ENCODE data around the gene PDCL3.

The PDCL3 gene

GRCh38 chr2:100562613-100563406 is at the start of gene PDCL3:
Gene PDCL3 (plus strand): TSS chr2:100562993. CDS start chr2:100563068, 75 bp downstream.
- peak; percentile 85 for FAIRE-seq
- DNase-seq (ENCODE audit: low spot score): peak; percentile 99

GRCh38 chr2:100513650-100514049 is 49.1 kb upstream of the PDCL3 start:
- FAIRE-seq (no peak), DNase-seq (ENCODE audit: low spot score) (no peak)

- no peak for FAIRE-seq
- DNase-seq (ENCODE audit: low spot score): no peak
Observed at GRCh38 chr2:100517556-100517955, 45.2 kb upstream of the PDCL3 start.

- DNase-seq (ENCODE audit: low spot score): no peak
- FAIRE-seq: no peak
Observed at GRCh38 chr2:100518801-100519200, 44.0 kb upstream of the PDCL3 start.

- FAIRE-seq: no peak
- DNase-seq (ENCODE audit: low spot score): no peak
Observed at GRCh38 chr2:100520224-100520623, 42.6 kb upstream of the PDCL3 start.

GRCh38 chr2:100522430-100522829 is 40.4 kb upstream of the PDCL3 start:
- DNase-seq (ENCODE audit: low spot score): no peak
- FAIRE-seq: no peak

GRCh38 chr2:100524331-100524730 is 38.5 kb upstream of the PDCL3 start:
- DNase-seq (ENCODE audit: low spot score): no peak
- no peak for FAIRE-seq

- FAIRE-seq (no peak), DNase-seq (ENCODE audit: low spot score) (no peak)
Observed at GRCh38 chr2:100526868-100527267, 35.9 kb upstream of the PDCL3 start.

- no peak for DNase-seq (ENCODE audit: low spot score)
- FAIRE-seq: no peak
Observed at GRCh38 chr2:100527440-100528015, 35.3 kb upstream of the PDCL3 start.

- FAIRE-seq (no peak), DNase-seq (ENCODE audit: low spot score) (no peak)
Observed at GRCh38 chr2:100529176-100529575, 33.6 kb upstream of the PDCL3 start.

GRCh38 chr2:100529900-100530299 is 32.9 kb upstream of the PDCL3 start:
- DNase-seq (ENCODE audit: low spot score) (no peak), FAIRE-seq (no peak)

- FAIRE-seq (no peak), DNase-seq (ENCODE audit: low spot score) (no peak)
Observed at GRCh38 chr2:100535855-100536254, 26.9 kb upstream of the PDCL3 start.

GRCh38 chr2:100537918-100538317 is 24.9 kb upstream of the PDCL3 start:
- DNase-seq (ENCODE audit: low spot score): no peak

GRCh38 chr2:100539221-100539620 is 23.6 kb upstream of the PDCL3 start:
- DNase-seq (ENCODE audit: low spot score): no peak
- no peak for FAIRE-seq

More at GRCh38 chr2:100537918-100538317, 24.9 kb upstream of the PDCL3 start:
- no peak for FAIRE-seq

GRCh38 chr2:100541404-100541803 is 21.4 kb upstream of the PDCL3 start:
- FAIRE-seq: no peak
- no peak for DNase-seq (ENCODE audit: low spot score)

- FAIRE-seq: no peak
Observed at GRCh38 chr2:100542418-100542817, 20.4 kb upstream of the PDCL3 start.

GRCh38 chr2:100544911-100545596 is 17.7 kb upstream of the PDCL3 start:
- FAIRE-seq (no peak), DNase-seq (ENCODE audit: low spot score) (no peak)

More at GRCh38 chr2:100542418-100542817, 20.4 kb upstream of the PDCL3 start:
- DNase-seq (ENCODE audit: low spot score): no peak

- DNase-seq (ENCODE audit: low spot score): no peak
- FAIRE-seq: no peak
Observed at GRCh38 chr2:100546469-100546868, 16.3 kb upstream of the PDCL3 start.

- no peak for FAIRE-seq
Observed at GRCh38 chr2:100548771-100549170, 14.0 kb upstream of the PDCL3 start.

GRCh38 chr2:100551303-100551702 is 11.5 kb upstream of the PDCL3 start:
- FAIRE-seq: no peak

More at GRCh38 chr2:100548771-100549170, 14.0 kb upstream of the PDCL3 start:
- no peak for DNase-seq (ENCODE audit: low spot score)

GRCh38 chr2:100554798-100555407 is 7.9 kb upstream of the PDCL3 start:
- FAIRE-seq (no peak), DNase-seq (ENCODE audit: low spot score) (no peak)

More at GRCh38 chr2:100551303-100551702, 11.5 kb upstream of the PDCL3 start:
- no peak for DNase-seq (ENCODE audit: low spot score)

- FAIRE-seq: no peak
Observed at GRCh38 chr2:100556746-100557145, 6.0 kb upstream of the PDCL3 start.

More at GRCh38 chr2:100556746-100557145, 6.0 kb upstream of the PDCL3 start:
- no peak for DNase-seq (ENCODE audit: low spot score)
